ENCODE measurements around the gene CEP85. TPM values are rescaled to one million over a fixed set of nuclear protein-coding genes. Genes with fewer than 3 reads are reported as not detected.

Gene CEP85
- total RNA-seq, 1 donor from 2014 or later, result 16.4 TPM

GRCh38 chr1:26213335-26213905 is 20.6 kb upstream of the CEP85 start:
- Mint-ChIP-seq H3K27ac (no peak overlapping the region), H3K4me3 (no peak overlapping the region), H3K27me3 (peaks cover 2% of the 10 kb centered on the region), H3K9me3 (no peaks in the 10 kb centered on the region), H3K36me3 (ENCODE audit: low read depth) (no peaks in the 10 kb centered on the region), H3K4me1 (no peaks in the 10 kb centered on the region)
- DNase-seq, result no peak
- no peak for ATAC-seq (ENCODE audit: low read depth)
- ChIA-PET CTCF (interaction anchor here (0.7 kb wide), 1 partner anchor 17 kb away, joined by 3 read pairs; no protein-coding TSS in a partner anchor), POLR2A (no interaction called here)
- no peak for TF ChIP-seq CTCF (IDR thresholded peaks at IDR 0.05)
- intact Hi-C loops (cut with micrococcal nuclease), result no loop called here

DNA sequence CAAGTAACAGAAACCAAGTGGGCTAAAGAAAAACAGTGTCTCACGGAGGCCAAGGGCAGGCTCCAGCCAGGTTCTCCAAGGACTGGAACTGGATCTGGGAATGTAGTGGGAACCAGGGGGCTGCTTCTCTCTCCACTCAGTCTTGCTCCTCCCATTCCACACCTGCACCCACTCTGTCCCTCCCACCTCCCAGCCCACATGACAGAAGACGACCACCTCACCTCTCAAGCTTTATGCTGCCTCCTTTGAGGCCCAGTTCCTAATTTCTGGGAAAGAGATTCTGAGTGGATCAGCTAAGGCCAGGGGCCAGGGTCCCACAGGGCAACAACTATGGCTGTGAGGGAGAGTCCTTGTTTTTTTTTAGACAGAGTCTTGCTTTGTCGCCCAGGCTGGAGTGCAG is 18.8 kb upstream of the CEP85 start:
- ATAC-seq (ENCODE audit: low read depth) (no peak), DNase-seq (no peak)
- no peak for TF ChIP-seq CTCF (IDR thresholded peaks at IDR 0.05)
- intact Hi-C loops (cut with micrococcal nuclease), result no loop called here
- Mint-ChIP-seq H3K27ac (no peak overlapping the region), H3K36me3 (ENCODE audit: low read depth) (no peaks in the 10 kb centered on the region), H3K4me1 (no peaks in the 10 kb centered on the region), H3K27me3 (peaks cover 2% of the 10 kb centered on the region), H3K4me3 (no peak overlapping the region), H3K9me3 (no peaks in the 10 kb centered on the region)
- ChIA-PET POLR2A (no interaction called here), CTCF (no interaction called here)

- POLR2A ChIA-PET, result no interaction called here
- no peak overlapping the region for H3K27ac Mint-ChIP-seq
- intact Hi-C loops (cut with micrococcal nuclease), result no loop called here
- H3K9me3 Mint-ChIP-seq, result no peaks in the 10 kb centered on the region
- no peak for DNase-seq
- H3K4me3 Mint-ChIP-seq, result no peak overlapping the region
- ATAC-seq (ENCODE audit: low read depth), result no peak
- no peaks in the 10 kb centered on the region for H3K4me1 Mint-ChIP-seq
- CTCF ChIA-PET, result no interaction called here
- H3K36me3 Mint-ChIP-seq (ENCODE audit: low read depth), result no peaks in the 10 kb centered on the region
- TF ChIP-seq CTCF (IDR thresholded peaks at IDR 0.05), result no peak
- H3K27me3 Mint-ChIP-seq, result peaks cover 2% of the 10 kb centered on the region
Observed at GRCh38 chr1:26218906-26219494, 15.0 kb upstream of the CEP85 start.

DNA sequence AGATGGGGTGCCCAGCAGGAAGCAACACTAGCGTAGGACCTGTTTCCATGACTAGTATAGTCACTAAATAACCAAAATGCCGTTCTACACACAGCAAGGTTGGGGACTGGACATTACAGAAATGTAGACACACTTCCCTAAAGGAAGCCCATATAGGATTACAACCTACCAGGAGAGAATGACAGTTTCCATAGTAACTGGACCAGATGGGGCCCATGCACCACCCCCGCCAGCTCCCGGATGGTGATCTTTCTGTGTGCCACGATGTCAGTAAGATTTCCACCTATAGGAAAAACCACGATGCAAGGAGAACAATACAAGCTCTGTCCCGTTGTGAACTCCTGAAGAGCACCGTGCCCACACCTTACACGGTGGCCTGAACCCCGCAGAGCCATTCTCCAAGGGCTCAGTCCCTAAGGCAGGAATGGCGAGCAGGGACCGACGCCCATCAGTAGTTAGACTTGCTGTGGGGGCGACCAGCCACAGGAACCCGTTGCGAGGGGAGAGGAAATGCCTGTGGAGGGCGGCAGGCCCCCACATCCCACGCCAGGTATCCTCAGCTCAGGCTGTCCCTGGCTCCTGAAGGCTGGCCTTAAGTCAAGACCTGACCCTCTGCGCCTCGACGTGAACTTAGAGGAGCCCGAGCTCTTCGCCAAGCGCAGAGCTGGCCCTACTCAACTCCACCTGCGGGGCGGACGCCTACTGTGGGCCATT is 13.6 kb upstream of the CEP85 start:
- no peak for TF ChIP-seq CTCF (IDR thresholded peaks at IDR 0.05)
- Mint-ChIP-seq H3K4me1 (peaks cover 9% of the 10 kb centered on the region), H3K4me3 (no peak overlapping the region), H3K27me3 (peaks cover 3% of the 10 kb centered on the region), H3K9me3 (no peaks in the 10 kb centered on the region), H3K36me3 (ENCODE audit: low read depth) (no peaks in the 10 kb centered on the region), H3K27ac (no peak overlapping the region)
- DNase-seq (no peak), ATAC-seq (ENCODE audit: low read depth) (no peak)
- ChIA-PET POLR2A (interaction anchor here (1.0 kb wide), 1 partner anchor 14 kb away, joined by 3 read pairs; no protein-coding TSS in a partner anchor), CTCF (interaction anchor here (0.8 kb wide), 1 partner anchor 14 kb away, joined by 3 read pairs; the partner anchor contains the start of gene CEP85)
- intact Hi-C loops (cut with micrococcal nuclease), result no loop called here

DNA sequence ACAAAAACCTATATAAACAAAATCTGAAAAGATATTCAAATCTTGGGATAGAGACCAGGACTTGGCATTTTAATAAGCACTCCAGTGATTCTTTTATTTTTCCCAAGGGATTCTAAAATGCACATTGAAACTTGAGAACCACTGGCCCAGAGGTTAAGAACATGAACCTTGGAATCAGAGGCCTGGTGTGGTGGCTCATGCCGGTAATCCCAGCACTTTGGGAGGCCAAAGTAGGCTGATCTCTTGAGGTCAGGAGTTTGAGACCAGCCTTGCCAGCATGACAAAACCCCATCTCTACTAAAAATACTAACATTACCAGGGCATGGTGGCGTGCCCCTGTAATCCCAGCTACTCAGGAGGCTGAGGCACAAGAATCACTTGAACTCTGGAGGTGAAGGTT is 12.9 kb upstream of the CEP85 start:
- no peak for ATAC-seq (ENCODE audit: low read depth)
- Mint-ChIP-seq H3K27ac (no peak overlapping the region), H3K4me3 (no peak overlapping the region), H3K36me3 (ENCODE audit: low read depth) (no peaks in the 10 kb centered on the region), H3K4me1 (peaks cover 16% of the 10 kb centered on the region), H3K27me3 (peaks cover 9% of the 10 kb centered on the region), H3K9me3 (no peaks in the 10 kb centered on the region)
- CTCF ChIA-PET, result interaction anchor here (0.8 kb wide), 1 partner anchor 13 kb away, joined by 3 read pairs; the partner anchor contains the start of gene CEP85
- no peak for DNase-seq
- no peak for TF ChIP-seq CTCF (IDR thresholded peaks at IDR 0.05)
- intact Hi-C loops (cut with micrococcal nuclease), result no loop called here
- POLR2A ChIA-PET, result interaction anchor here (1.0 kb wide), 1 partner anchor 14 kb away, joined by 3 read pairs; no protein-coding TSS in a partner anchor

Measured in activated B cell treated with CpG ODN at 0.5 μM for 24 hours (primary cell).